T47D (cell line): ENCODE results near the gene TRAK1.
"Not testable (repeated sequence)": the region's sequence is repeated elsewhere in the genome, so short reads cannot be mapped to it uniquely, and the experiment has no call there.

Experiments used
- DNase-seq, 2 experiments: peaks; one replicate each; pipeline versions ENCODE4 v3.0.0 to v3.0.0-alpha.2; 2011 to 2012; ENCODE audit warnings: low read depth in 1 of 2, low spot score in 1 of 2
- JUND ChIP-seq: IDR thresholded peaks from 2 replicates; pipeline ENCODE4 v1.6.1; 2012; ENCODE audit warnings: low read depth
- in situ Hi-C: cut with HindIII; loops from 2 replicates; pipeline ENCODE4 v1.10.0; 2016; ENCODE audit warnings: low sequenced_read_pairs, low pct_unique_long_range_greater_than_20kb

TRAK1 gene

GRCh38 chr3:42096796-42097565 lies 5.8 kb downstream of the TRAK1 start:
- no peak for DNase-seq
- TF ChIP-seq JUND: no peak
- in situ Hi-C loops: no loop called here

GRCh38 chr3:42097566-42097946 lies 6.4 kb downstream of the TRAK1 start:
- no peak for TF ChIP-seq JUND
- in situ Hi-C loops: no loop called here
- no peak for DNase-seq

- DNase-seq: no peak
- in situ Hi-C loops: no loop called here
- TF ChIP-seq JUND: no peak
Observed at GRCh38 chr3:42098171-42098570, 7.0 kb downstream of the TRAK1 start.

GRCh38 chr3:42099020-42099765 lies 8.0 kb downstream of the TRAK1 start:
- in situ Hi-C loops: no loop called here
- TF ChIP-seq JUND: no peak

GRCh38 chr3:42101048-42101447 lies 9.9 kb downstream of the TRAK1 start:
- in situ Hi-C loops: no loop called here
- no peak for DNase-seq
- no peak for TF ChIP-seq JUND

More at GRCh38 chr3:42099020-42099765, 8.0 kb downstream of the TRAK1 start:
- no peak for DNase-seq

GRCh38 chr3:42101481-42101880 lies 10.3 kb downstream of the TRAK1 start:
- in situ Hi-C loops: no loop called here
- no peak for DNase-seq
- no peak for TF ChIP-seq JUND

GRCh38 chr3:42102571-42102970 lies 11.4 kb downstream of the TRAK1 start:
- no peak for TF ChIP-seq JUND
- no peak for DNase-seq
- in situ Hi-C loops: no loop called here

GRCh38 chr3:42103921-42104665 lies 12.9 kb downstream of the TRAK1 start:
- in situ Hi-C loops: not testable (repeated sequence)

GRCh38 chr3:42105994-42106393 lies 14.8 kb downstream of the TRAK1 start:
- in situ Hi-C loops, DNase-seq: not testable (repeated sequence)

More at GRCh38 chr3:42103921-42104665, 12.9 kb downstream of the TRAK1 start:
- DNase-seq: not testable (repeated sequence)

GRCh38 chr3:42106646-42107045 lies 15.5 kb downstream of the TRAK1 start:
- TF ChIP-seq JUND: no peak
- DNase-seq: no peak
- in situ Hi-C loops: no loop called here

GRCh38 chr3:42110631-42111030 lies 19.5 kb downstream of the TRAK1 start:
- in situ Hi-C loops: no loop called here
- TF ChIP-seq JUND: no peak

GRCh38 chr3:42114130-42114725 lies 23.1 kb downstream of the TRAK1 start:
- in situ Hi-C loops: no loop called here
- TF ChIP-seq JUND: no peak
- DNase-seq: no peak

More at GRCh38 chr3:42110631-42111030, 19.5 kb downstream of the TRAK1 start:
- no peak for DNase-seq

GRCh38 chr3:42115215-42115614 lies 24.1 kb downstream of the TRAK1 start:
- no peak for TF ChIP-seq JUND
- in situ Hi-C loops: no loop called here

More at GRCh38 chr3:42115215-42115614, 24.1 kb downstream of the TRAK1 start:
- DNase-seq: peak in 1 of 2 experiments; percentile 56
